HEK293 (cell line): ENCODE results near the gene TPP2.

ENCODE experiments used
- CTCF ChIP-seq: fragments of 450-650 bp; formaldehyde crosslinking; IDR thresholded peaks from 2 replicates; pipeline ENCODE4 v1.5.1; 2016; ENCODE audit warnings: missing biosample characterization, missing genetic modification characterization
- HIC1 ChIP-seq: fragments of 450-650 bp; formaldehyde crosslinking; IDR thresholded peaks from 2 replicates; pipeline ENCODE4 v1.5.1; 2016; ENCODE audit warnings: missing biosample characterization, missing genetic modification characterization
- PATZ1 ChIP-seq: fragments of 450-650 bp; formaldehyde crosslinking; IDR thresholded peaks from 2 replicates; pipeline ENCODE4 v1.5.1; 2016; ENCODE audit warnings: missing biosample characterization, missing genetic modification characterization
- SALL2 ChIP-seq: fragments of 450-650 bp; formaldehyde crosslinking; IDR thresholded peaks from 2 replicates; pipeline ENCODE4 v1.5.0; 2017; ENCODE audit warnings: missing biosample characterization, mild to moderate bottlenecking, missing genetic modification characterization, borderline replicate concordance
- TCF7L2 ChIP-seq: IDR thresholded peaks from 2 replicates; pipeline ENCODE4 v1.6.1; 2011; ENCODE audit warnings: low read depth, mild to moderate bottlenecking, inconsistent platforms, low read length, moderate library complexity, borderline replicate concordance
- WT1 ChIP-seq: fragments of 450-650 bp; formaldehyde crosslinking; IDR thresholded peaks from 2 replicates; pipeline ENCODE4 v1.5.1; 2016; ENCODE audit warnings: missing biosample characterization, missing genetic modification characterization
- ZBTB1 ChIP-seq: fragments of 450-650 bp; formaldehyde crosslinking; IDR thresholded peaks from 2 replicates; pipeline ENCODE4 v1.5.1; 2016; ENCODE audit warnings: missing biosample characterization, missing genetic modification characterization
- ZBTB6 ChIP-seq: fragments of 450-650 bp; formaldehyde crosslinking; IDR thresholded peaks from 2 replicates; pipeline ENCODE4 v1.5.1; 2017; ENCODE audit warnings: missing biosample characterization, missing genetic modification characterization
- ZNF184 ChIP-seq: fragments of 450-650 bp; IDR thresholded peaks from 2 replicates; pipeline ENCODE4 v1.5.1; 2018; ENCODE audit warnings: missing biosample characterization, mild to moderate bottlenecking, missing genetic modification characterization
- ZNF214 ChIP-seq: fragments of 450-650 bp; formaldehyde crosslinking; IDR thresholded peaks from 2 replicates; pipeline ENCODE4 v1.5.1; 2017; ENCODE audit warnings: missing biosample characterization, mild to moderate bottlenecking, missing genetic modification characterization, borderline replicate concordance
- ZNF274 ChIP-seq, 2 experiments: fragments of 200-500 bp in 1 of 2; fragments of 450-650 bp in 1 of 2; sonication (Bioruptor generic) in 1 of 2; formaldehyde crosslinking in 1 of 2; IDR thresholded peaks; 2 replicates each; pipeline versions ENCODE4 v1.5.1 to v1.6.1; 2014 to 2016; ENCODE audit warnings: borderline replicate concordance in 1 of 2, inconsistent platforms in 1 of 2, low read length in 1 of 2, missing biosample characterization in 1 of 2, missing genetic modification characterization in 1 of 2
- TF ChIP-seq, protein P1 (sequence below): fragments of 450-650 bp; formaldehyde crosslinking; IDR thresholded peaks from 2 replicates; pipeline ENCODE4 v1.5.1; 2016; ENCODE audit warnings: missing biosample characterization, missing genetic modification characterization
- TF ChIP-seq, protein P2 (sequence below): fragments of 450-650 bp; formaldehyde crosslinking; IDR thresholded peaks from 2 replicates; pipeline ENCODE4 v1.5.1; 2016; ENCODE audit warnings: missing biosample characterization, missing genetic modification characterization
- TF ChIP-seq, protein P3 (sequence below): fragments of 450-650 bp; formaldehyde crosslinking; IDR thresholded peaks from 2 replicates; pipeline ENCODE4 v1.5.1; 2016; ENCODE audit warnings: missing biosample characterization, missing genetic modification characterization, borderline replicate concordance

- no peak for TF ChIP-seq WT1
- no peak for TF ChIP-seq ZNF214 (tag by site-specific recombination)
- TF ChIP-seq ZBTB6 (tag by site-specific recombination), result no peak
- TF ChIP-seq CTCF (tag by site-specific recombination), result no peak
- TF ChIP-seq SALL2 (tag by site-specific recombination), result no peak
- no peak for TF ChIP-seq ZNF184
- TF ChIP-seq HIC1, result no peak
- TF ChIP-seq, protein P1, sequence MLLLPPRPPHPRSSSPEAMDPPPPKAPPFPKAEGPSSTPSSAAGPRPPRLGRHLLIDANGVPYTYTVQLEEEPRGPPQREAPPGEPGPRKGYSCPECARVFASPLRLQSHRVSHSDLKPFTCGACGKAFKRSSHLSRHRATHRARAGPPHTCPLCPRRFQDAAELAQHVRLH (tag by site-specific recombination), result no peak
- TF ChIP-seq, protein P2, sequence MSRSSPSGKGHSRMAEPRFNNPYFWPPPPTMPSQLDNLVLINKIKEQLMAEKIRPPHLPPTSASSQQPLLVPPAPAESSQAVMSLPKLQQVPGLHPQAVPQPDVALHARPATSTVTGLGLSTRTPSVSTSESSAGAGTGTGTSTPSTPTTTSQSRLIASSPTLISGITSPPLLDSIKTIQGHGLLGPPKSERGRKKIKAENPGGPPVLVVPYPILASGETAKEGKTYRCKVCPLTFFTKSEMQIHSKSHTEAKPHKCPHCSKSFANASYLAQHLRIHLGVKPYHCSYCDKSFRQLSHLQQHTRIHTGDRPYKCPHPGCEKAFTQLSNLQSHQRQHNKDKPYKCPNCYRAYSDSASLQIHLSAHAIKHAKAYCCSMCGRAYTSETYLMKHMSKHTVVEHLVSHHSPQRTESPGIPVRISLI (tag by site-specific recombination), result no peak
- TF ChIP-seq ZNF274 (IDR thresholded peaks at IDR 0.05; ENCODE audit: low read length), result no peak
- no peak for TF ChIP-seq ZNF274 (tag by site-specific recombination; IDR thresholded peaks at IDR 0.05; ENCODE audit: borderline replicate concordance)
- TF ChIP-seq, protein P3, sequence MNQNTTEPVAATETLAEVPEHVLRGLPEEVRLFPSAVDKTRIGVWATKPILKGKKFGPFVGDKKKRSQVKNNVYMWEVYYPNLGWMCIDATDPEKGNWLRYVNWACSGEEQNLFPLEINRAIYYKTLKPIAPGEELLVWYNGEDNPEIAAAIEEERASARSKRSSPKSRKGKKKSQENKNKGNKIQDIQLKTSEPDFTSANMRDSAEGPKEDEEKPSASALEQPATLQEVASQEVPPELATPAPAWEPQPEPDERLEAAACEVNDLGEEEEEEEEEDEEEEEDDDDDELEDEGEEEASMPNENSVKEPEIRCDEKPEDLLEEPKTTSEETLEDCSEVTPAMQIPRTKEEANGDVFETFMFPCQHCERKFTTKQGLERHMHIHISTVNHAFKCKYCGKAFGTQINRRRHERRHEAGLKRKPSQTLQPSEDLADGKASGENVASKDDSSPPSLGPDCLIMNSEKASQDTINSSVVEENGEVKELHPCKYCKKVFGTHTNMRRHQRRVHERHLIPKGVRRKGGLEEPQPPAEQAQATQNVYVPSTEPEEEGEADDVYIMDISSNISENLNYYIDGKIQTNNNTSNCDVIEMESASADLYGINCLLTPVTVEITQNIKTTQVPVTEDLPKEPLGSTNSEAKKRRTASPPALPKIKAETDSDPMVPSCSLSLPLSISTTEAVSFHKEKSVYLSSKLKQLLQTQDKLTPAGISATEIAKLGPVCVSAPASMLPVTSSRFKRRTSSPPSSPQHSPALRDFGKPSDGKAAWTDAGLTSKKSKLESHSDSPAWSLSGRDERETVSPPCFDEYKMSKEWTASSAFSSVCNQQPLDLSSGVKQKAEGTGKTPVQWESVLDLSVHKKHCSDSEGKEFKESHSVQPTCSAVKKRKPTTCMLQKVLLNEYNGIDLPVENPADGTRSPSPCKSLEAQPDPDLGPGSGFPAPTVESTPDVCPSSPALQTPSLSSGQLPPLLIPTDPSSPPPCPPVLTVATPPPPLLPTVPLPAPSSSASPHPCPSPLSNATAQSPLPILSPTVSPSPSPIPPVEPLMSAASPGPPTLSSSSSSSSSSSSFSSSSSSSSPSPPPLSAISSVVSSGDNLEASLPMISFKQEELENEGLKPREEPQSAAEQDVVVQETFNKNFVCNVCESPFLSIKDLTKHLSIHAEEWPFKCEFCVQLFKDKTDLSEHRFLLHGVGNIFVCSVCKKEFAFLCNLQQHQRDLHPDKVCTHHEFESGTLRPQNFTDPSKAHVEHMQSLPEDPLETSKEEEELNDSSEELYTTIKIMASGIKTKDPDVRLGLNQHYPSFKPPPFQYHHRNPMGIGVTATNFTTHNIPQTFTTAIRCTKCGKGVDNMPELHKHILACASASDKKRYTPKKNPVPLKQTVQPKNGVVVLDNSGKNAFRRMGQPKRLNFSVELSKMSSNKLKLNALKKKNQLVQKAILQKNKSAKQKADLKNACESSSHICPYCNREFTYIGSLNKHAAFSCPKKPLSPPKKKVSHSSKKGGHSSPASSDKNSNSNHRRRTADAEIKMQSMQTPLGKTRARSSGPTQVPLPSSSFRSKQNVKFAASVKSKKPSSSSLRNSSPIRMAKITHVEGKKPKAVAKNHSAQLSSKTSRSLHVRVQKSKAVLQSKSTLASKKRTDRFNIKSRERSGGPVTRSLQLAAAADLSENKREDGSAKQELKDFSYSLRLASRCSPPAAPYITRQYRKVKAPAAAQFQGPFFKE (tag by site-specific recombination), result no peak
- TF ChIP-seq PATZ1 (tag by site-specific recombination), result no peak
- no peak for TF ChIP-seq TCF7L2
- TF ChIP-seq ZBTB1 (tag by site-specific recombination), result no peak
Observed at GRCh38 chr13:102690883-102691282, 94.1 kb downstream of the TPP2 start.
